ENCODE measurements around the gene IL1RAPL1.

IL1RAPL1 gene

GRCh38 chrX:29797156-29797555 lies 1209.9 kb downstream of the IL1RAPL1 start:
- TF ChIP-seq, protein P1, sequence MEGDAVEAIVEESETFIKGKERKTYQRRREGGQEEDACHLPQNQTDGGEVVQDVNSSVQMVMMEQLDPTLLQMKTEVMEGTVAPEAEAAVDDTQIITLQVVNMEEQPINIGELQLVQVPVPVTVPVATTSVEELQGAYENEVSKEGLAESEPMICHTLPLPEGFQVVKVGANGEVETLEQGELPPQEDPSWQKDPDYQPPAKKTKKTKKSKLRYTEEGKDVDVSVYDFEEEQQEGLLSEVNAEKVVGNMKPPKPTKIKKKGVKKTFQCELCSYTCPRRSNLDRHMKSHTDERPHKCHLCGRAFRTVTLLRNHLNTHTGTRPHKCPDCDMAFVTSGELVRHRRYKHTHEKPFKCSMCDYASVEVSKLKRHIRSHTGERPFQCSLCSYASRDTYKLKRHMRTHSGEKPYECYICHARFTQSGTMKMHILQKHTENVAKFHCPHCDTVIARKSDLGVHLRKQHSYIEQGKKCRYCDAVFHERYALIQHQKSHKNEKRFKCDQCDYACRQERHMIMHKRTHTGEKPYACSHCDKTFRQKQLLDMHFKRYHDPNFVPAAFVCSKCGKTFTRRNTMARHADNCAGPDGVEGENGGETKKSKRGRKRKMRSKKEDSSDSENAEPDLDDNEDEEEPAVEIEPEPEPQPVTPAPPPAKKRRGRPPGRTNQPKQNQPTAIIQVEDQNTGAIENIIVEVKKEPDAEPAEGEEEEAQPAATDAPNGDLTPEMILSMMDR (conservative IDR thresholded peaks at IDR 0.05; ENCODE audit: low read length), result no peak
- TF ChIP-seq EZH2phosphoT487 (IDR thresholded peaks at IDR 0.05; ENCODE audit: borderline replicate concordance), result no peak
- H3K4me2 ChIP-seq (ENCODE audit: low read depth, low read length, poor library complexity, severe bottlenecking), result no peak overlapping the region
- no peaks in the 10 kb centered on the region for H3K79me2 ChIP-seq (ENCODE audit: insufficient read depth, low read length)
- no peaks in the 10 kb centered on the region for H4K20me1 ChIP-seq (ENCODE audit: insufficient read depth, low read length, poor library complexity, severe bottlenecking)
- no peaks in the 10 kb centered on the region for H3K9me3 ChIP-seq (ENCODE audit: insufficient read depth, low read depth, low read length)
- no peaks in the 10 kb centered on the region for H3K9me2 ChIP-seq (replicated peaks; ENCODE audit: low read depth, low read length)
- H3K9ac ChIP-seq (ENCODE audit: low read depth, low read length, poor library complexity, severe bottlenecking), result no peak overlapping the region
- H3K36me3 ChIP-seq (ENCODE audit: insufficient read depth, low read length), result no peaks in the 10 kb centered on the region
- H3K27me3 ChIP-seq (ENCODE audit: insufficient read depth, low read length, poor library complexity, severe bottlenecking), result no peaks in the 10 kb centered on the region
- H2AFZ ChIP-seq (ENCODE audit: low read length), result no peak overlapping the region
- H3K4me1 ChIP-seq (ENCODE audit: insufficient read depth, low read length, poor library complexity, severe bottlenecking), result no peaks in the 10 kb centered on the region
- no peak overlapping the region for H3K4me3 ChIP-seq (ENCODE audit: low read length, poor library complexity, severe bottlenecking)
- no peaks in the 10 kb centered on the region for H3F3A ChIP-seq (ENCODE audit: low read depth)

DNA sequence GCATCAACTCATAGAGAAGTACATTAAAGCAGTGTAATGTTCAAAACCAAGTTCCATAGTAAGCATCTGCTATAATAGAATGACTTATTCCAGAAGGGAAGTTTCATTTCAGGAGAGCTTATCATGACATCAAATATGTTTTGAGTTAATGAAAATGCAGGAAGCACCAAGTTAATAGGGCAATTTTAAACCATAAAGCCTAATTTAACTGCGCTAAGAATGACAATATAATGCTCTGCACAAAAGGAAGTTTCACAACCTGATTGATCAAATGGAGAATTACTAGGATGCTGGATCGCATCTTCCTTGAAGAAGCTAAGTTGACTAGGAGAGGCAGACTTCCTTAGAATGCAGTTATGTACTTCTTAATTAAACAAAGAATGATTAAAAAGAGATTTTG lies 1211.2 kb downstream of the IL1RAPL1 start:
- H3K4me2 ChIP-seq (ENCODE audit: low read depth, low read length, poor library complexity, severe bottlenecking), result no peak overlapping the region
- no peaks in the 10 kb centered on the region for H4K20me1 ChIP-seq (ENCODE audit: insufficient read depth, low read length, poor library complexity, severe bottlenecking)
- H3K79me2 ChIP-seq (ENCODE audit: insufficient read depth, low read length), result no peaks in the 10 kb centered on the region
- H3K9ac ChIP-seq (ENCODE audit: low read depth, low read length, poor library complexity, severe bottlenecking), result no peak overlapping the region
- no peaks in the 10 kb centered on the region for H3K4me1 ChIP-seq (ENCODE audit: insufficient read depth, low read length, poor library complexity, severe bottlenecking)
- H3K4me3 ChIP-seq (ENCODE audit: low read length, poor library complexity, severe bottlenecking), result no peak overlapping the region
- H3K9me3 ChIP-seq (ENCODE audit: insufficient read depth, low read depth, low read length), result no peaks in the 10 kb centered on the region
- TF ChIP-seq, protein P1 (conservative IDR thresholded peaks at IDR 0.05; ENCODE audit: low read length), result no peak
- no peak for TF ChIP-seq EZH2phosphoT487 (IDR thresholded peaks at IDR 0.05; ENCODE audit: borderline replicate concordance)
- no peak overlapping the region for H2AFZ ChIP-seq (ENCODE audit: low read length)
- no peaks in the 10 kb centered on the region for H3K27me3 ChIP-seq (ENCODE audit: insufficient read depth, low read length, poor library complexity, severe bottlenecking)
- H3F3A ChIP-seq (ENCODE audit: low read depth), result no peaks in the 10 kb centered on the region
- H3K36me3 ChIP-seq (ENCODE audit: insufficient read depth, low read length), result no peaks in the 10 kb centered on the region
- H3K9me2 ChIP-seq (replicated peaks; ENCODE audit: low read depth, low read length), result no peaks in the 10 kb centered on the region

DNA sequence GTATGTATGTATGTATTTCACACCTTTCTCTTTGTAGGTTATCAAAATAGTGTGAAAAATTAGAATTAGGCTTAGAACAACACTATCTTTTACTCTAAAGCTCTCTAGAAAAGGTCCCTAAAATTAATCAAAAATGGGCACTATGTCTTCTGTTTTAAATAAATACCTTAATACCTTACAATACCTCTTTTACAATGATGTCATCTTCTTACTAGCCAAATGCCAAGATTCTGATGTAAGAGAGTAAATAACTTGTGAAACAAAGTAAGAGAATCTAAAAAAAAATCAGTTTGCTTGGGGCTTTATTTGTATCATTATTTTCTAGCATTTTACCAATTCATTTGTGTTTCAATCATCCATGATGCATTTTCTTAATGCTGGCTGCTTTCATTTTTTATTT lies 1225.9 kb downstream of the IL1RAPL1 start:
- H3K9me3 ChIP-seq (ENCODE audit: insufficient read depth, low read depth, low read length), result no peaks in the 10 kb centered on the region
- no peaks in the 10 kb centered on the region for H4K20me1 ChIP-seq (ENCODE audit: insufficient read depth, low read length, poor library complexity, severe bottlenecking)
- no peak overlapping the region for H3K9ac ChIP-seq (ENCODE audit: low read depth, low read length, poor library complexity, severe bottlenecking)
- no peaks in the 10 kb centered on the region for H3K9me2 ChIP-seq (replicated peaks; ENCODE audit: low read depth, low read length)
- no peaks in the 10 kb centered on the region for H3K27me3 ChIP-seq (ENCODE audit: insufficient read depth, low read length, poor library complexity, severe bottlenecking)
- H3K4me3 ChIP-seq (ENCODE audit: low read length, poor library complexity, severe bottlenecking), result no peak overlapping the region
- no peak overlapping the region for H3K4me2 ChIP-seq (ENCODE audit: low read depth, low read length, poor library complexity, severe bottlenecking)
- no peaks in the 10 kb centered on the region for H3K79me2 ChIP-seq (ENCODE audit: insufficient read depth, low read length)
- no peaks in the 10 kb centered on the region for H3K4me1 ChIP-seq (ENCODE audit: insufficient read depth, low read length, poor library complexity, severe bottlenecking)
- H2AFZ ChIP-seq (ENCODE audit: low read length), result no peak overlapping the region
- H3K36me3 ChIP-seq (ENCODE audit: insufficient read depth, low read length), result no peaks in the 10 kb centered on the region
- H3F3A ChIP-seq (ENCODE audit: low read depth), result no peaks in the 10 kb centered on the region
- TF ChIP-seq, protein P1 (conservative IDR thresholded peaks at IDR 0.05; ENCODE audit: low read length), result no peak
- TF ChIP-seq EZH2phosphoT487 (IDR thresholded peaks at IDR 0.05; ENCODE audit: borderline replicate concordance), result no peak
